Stomach (tissue), 4 donors: ENCODE data around the gene GARIN5B.

ENCODE experiments used
- CTCF ChIP-seq, 7 experiments: fragments of 450-650 bp in 4 of 7; fragments of 200-600 bp in 3 of 7; sonication (generic) in 3 of 7; IDR thresholded peaks; one replicate each; pipeline ENCODE4 v1.5.1; 2016 to 2019; ENCODE audit warnings: antibody characterized with exemption in 7 of 7, control low read depth in 2 of 7, mild to moderate bottlenecking in 1 of 7
- POLR2A ChIP-seq, 4 donors: fragments of 450-650 bp; IDR thresholded peaks; one replicate each; pipeline ENCODE4 v1.6.1; 2016; ENCODE audit warnings: antibody characterized with exemption in 4 of 4, control low read depth in 2 of 4, mild to moderate bottlenecking in 1 of 4, moderate library complexity in 1 of 4

GRCh38 chr19:55308281-55308680 is 54.8 kb downstream of the GARIN5B start:
- TF ChIP-seq POLR2A (IDR thresholded peaks at IDR 0.05) (no peak), CTCF (IDR thresholded peaks at IDR 0.05) (no peak)
